Measurements from ENCODE around the gene MGST3. TPM values are rescaled to one million over a fixed set of nuclear protein-coding genes. Genes with fewer than 3 reads are reported as not detected.
"Not testable (repeated sequence)": the region's sequence is repeated elsewhere in the genome, so short reads cannot be mapped to it uniquely, and the experiment has no call there.

MGST3 gene
- total and polyA plus RNA-seq, 7 experiments from 2014 or later = 21.4 to 119 (median 54.9) TPM

DNA sequence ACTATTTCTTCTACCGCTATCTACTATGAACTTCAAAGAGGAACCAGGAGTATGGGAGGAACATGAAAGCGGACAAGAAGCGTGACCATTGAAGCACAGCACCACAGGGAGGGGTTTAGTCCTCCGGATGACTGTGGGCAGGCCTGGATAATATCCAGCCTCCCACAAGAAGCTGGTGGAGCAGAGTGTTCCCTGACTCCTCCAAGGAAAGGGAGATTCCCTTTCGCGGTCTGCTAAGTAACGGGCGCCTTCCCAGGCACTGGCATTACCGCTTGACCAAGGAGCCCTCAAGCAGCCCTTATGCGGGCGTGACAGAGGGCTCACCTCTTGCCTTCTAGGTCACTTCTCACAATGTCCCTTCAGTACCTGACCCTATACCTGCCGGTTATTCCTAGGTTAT lies 24.4 kb upstream of the MGST3 start:
- intact Hi-C loops (cut with micrococcal nuclease); H3K36me3 ChIP-seq (ENCODE audit: control insufficient read depth in 2 of 3, insufficient read depth in 3 of 3, low read length in 3 of 3); H3K27ac ChIP-seq (ENCODE audit: low read depth, low read length); H3K4me1 Mint-ChIP-seq; H3K4me3 Mint-ChIP-seq; H3K36me3 Mint-ChIP-seq; H3K27ac Mint-ChIP-seq; H3K9me3 Mint-ChIP-seq; H3K4me1 ChIP-seq (ENCODE audit: control insufficient read depth in 2 of 2, insufficient read depth in 2 of 2, low read length in 2 of 2); H3K4me3 ChIP-seq (ENCODE audit: low read length); CTCF ChIA-PET; POLR2A ChIA-PET; ATAC-seq; DNase-seq; H3K9me3 ChIP-seq (ENCODE audit: control insufficient read depth in 2 of 3, low read length in 3 of 3); H3K27me3 ChIP-seq (ENCODE audit: control insufficient read depth in 2 of 2, insufficient read depth in 2 of 2, low read length in 2 of 2): not testable (repeated sequence)
- H3K27me3 Mint-ChIP-seq = peaks cover 4 to 23% (median 18%) of the 10 kb centered on the region in 5 donors

DNA sequence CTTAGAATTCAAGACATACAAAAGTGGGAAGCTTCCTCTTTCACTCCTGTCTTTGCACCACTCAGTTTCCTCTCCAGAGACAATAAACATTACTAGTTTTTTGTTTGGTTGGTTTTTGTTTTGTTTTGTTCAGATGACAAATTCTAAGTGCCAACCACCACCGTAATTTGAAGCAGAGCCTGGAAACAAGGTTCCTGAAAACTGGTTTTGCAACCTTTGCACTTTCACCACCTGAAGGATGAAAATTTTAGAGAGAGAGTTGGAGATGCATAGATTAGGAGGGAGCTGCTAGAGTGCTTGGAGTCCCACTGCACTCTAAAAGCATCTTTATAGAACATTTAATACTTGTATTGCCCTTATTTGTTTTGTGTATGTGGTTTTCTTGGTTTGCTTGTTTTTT lies 20.2 kb upstream of the MGST3 start:
- Histone ChIP-seq H3K4me1 (ENCODE audit: control insufficient read depth in 2 of 2, insufficient read depth in 2 of 2, low read length in 2 of 2) (no peaks in the 10 kb centered on the region), H3K27ac (ENCODE audit: low read depth, low read length) (no peak overlapping the region), H3K36me3 (ENCODE audit: control insufficient read depth in 2 of 3, insufficient read depth in 3 of 3, low read length in 3 of 3) (no peaks in the 10 kb centered on the region), H3K27me3 (ENCODE audit: control insufficient read depth in 2 of 2, insufficient read depth in 2 of 2, low read length in 2 of 2) (peaks cover 0 to 2% of the 10 kb centered on the region in 2 donors), H3K9me3 (ENCODE audit: control insufficient read depth in 2 of 3, low read length in 3 of 3) (no peaks in the 10 kb centered on the region), H3K4me3 (ENCODE audit: low read length) (no peak overlapping the region)
- Mint-ChIP-seq H3K4me1 (no peaks in the 10 kb centered on the region), H3K36me3 (peaks cover 0 to 5% (median 0%) of the 10 kb centered on the region in 5 donors), H3K4me3 (no peak overlapping the region), H3K9me3 (peaks cover 0 to 19% (median 4%) of the 10 kb centered on the region in 11 donors), H3K27me3 (peaks cover 14 to 41% (median 32%) of the 10 kb centered on the region in 5 donors), H3K27ac (no peak overlapping the region)
- no peak for DNase-seq
- intact Hi-C loops (cut with micrococcal nuclease) = no loop called here
- POLR2A ChIA-PET = no interaction called here
- no peak for ATAC-seq
- CTCF ChIA-PET = no interaction called here

DNA sequence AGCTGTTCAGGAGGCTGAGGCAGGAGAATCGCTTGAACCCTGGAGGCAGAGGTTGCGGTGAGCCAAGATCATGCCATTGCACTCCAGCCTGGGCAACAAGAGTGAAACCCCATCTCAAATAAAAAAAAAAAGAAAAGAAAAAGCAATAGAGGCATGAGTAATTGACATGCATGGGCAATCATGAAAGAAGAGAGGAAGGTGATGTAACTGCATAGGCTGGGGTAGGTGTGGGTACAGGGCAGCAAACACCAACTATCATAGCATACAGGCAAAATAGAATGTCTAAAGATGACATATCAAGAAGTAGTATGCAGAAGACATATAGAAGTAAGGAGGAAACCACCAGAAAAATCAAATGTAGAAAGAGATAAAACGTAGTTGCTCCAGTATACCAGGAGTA lies 19.0 kb upstream of the MGST3 start:
- no peaks in the 10 kb centered on the region for H3K9me3 ChIP-seq (ENCODE audit: control insufficient read depth in 2 of 3, low read length in 3 of 3)
- DNase-seq (no peak), ATAC-seq (no peak)
- Mint-ChIP-seq H3K4me1 (no peaks in the 10 kb centered on the region), H3K27ac (no peak overlapping the region), H3K27me3 (peaks cover 18 to 44% (median 30%) of the 10 kb centered on the region in 5 donors), H3K4me3 (no peak overlapping the region), H3K9me3 (peaks cover 0 to 19% (median 4%) of the 10 kb centered on the region in 11 donors), H3K36me3 (peaks cover 0 to 5% (median 0%) of the 10 kb centered on the region in 5 donors)
- POLR2A ChIA-PET = no interaction called here
- no peak overlapping the region for H3K4me3 ChIP-seq (ENCODE audit: low read length)
- H3K4me1 ChIP-seq (ENCODE audit: control insufficient read depth in 2 of 2, insufficient read depth in 2 of 2, low read length in 2 of 2) = no peaks in the 10 kb centered on the region
- peaks cover 0 to 2% of the 10 kb centered on the region in 2 donors for H3K27me3 ChIP-seq (ENCODE audit: control insufficient read depth in 2 of 2, insufficient read depth in 2 of 2, low read length in 2 of 2)
- no peak overlapping the region for H3K27ac ChIP-seq (ENCODE audit: low read depth, low read length)
- CTCF ChIA-PET = interaction anchor here (1.1 kb wide), 1 partner anchor 9 kb away, joined by 3 read pairs; no protein-coding TSS in a partner anchor
- intact Hi-C loops (cut with micrococcal nuclease) = no loop called here
- H3K36me3 ChIP-seq (ENCODE audit: control insufficient read depth in 2 of 3, insufficient read depth in 3 of 3, low read length in 3 of 3) = no peaks in the 10 kb centered on the region

DNA sequence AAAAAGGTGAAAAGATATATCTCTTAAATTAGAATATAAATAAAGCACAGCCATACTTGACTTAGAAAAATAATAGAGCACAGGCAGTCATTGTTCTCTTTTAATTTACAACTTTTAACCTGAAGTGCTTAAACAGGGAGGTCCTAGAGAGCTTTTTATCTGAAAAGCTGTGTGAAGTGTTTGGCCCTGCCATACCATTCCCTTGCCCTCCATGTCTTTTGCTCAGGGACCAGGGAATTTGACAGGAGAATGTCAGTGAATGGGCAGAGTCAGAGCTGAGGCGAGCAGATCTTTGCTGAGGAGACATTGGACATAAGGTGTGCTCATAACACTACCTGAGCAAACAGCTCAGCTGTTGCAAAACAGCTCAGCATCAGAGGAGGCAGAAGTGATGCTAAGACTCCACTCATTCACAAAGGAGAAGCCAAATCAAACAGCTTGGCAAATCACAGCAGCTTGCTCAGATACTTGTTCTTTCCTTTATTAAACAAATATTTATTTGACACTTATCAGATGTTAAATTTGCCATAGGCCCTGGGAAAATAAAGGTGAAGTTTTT lies 14.9 kb upstream of the MGST3 start:
- DNase-seq (no peak), ATAC-seq (no peak)
- Mint-ChIP-seq H3K27me3 (peaks cover 19 to 57% (median 32%) of the 10 kb centered on the region in 5 donors), H3K27ac (no peak overlapping the region), H3K9me3 (peaks cover 0 to 19% (median 5%) of the 10 kb centered on the region in 11 donors), H3K36me3 (peaks cover 0 to 5% (median 0%) of the 10 kb centered on the region in 5 donors), H3K4me3 (no peak overlapping the region), H3K4me1 (no peaks in the 10 kb centered on the region)
- Histone ChIP-seq H3K4me3 (ENCODE audit: low read length) (no peak overlapping the region), H3K9me3 (ENCODE audit: control insufficient read depth in 2 of 3, low read length in 3 of 3) (no peaks in the 10 kb centered on the region), H3K27ac (ENCODE audit: low read depth, low read length) (no peak overlapping the region), H3K36me3 (ENCODE audit: control insufficient read depth in 2 of 3, insufficient read depth in 3 of 3, low read length in 3 of 3) (no peaks in the 10 kb centered on the region), H3K4me1 (ENCODE audit: control insufficient read depth in 2 of 2, insufficient read depth in 2 of 2, low read length in 2 of 2) (no peaks in the 10 kb centered on the region), H3K27me3 (ENCODE audit: control insufficient read depth in 2 of 2, insufficient read depth in 2 of 2, low read length in 2 of 2) (peaks cover 0 to 2% of the 10 kb centered on the region in 2 donors)
- ChIA-PET POLR2A (interaction anchor here (0.7 kb wide), 1 partner anchor 90 kb away, joined by 3 read pairs; no protein-coding TSS in a partner anchor), CTCF (no interaction called here)
- intact Hi-C loops (cut with micrococcal nuclease) = no loop called here

DNA sequence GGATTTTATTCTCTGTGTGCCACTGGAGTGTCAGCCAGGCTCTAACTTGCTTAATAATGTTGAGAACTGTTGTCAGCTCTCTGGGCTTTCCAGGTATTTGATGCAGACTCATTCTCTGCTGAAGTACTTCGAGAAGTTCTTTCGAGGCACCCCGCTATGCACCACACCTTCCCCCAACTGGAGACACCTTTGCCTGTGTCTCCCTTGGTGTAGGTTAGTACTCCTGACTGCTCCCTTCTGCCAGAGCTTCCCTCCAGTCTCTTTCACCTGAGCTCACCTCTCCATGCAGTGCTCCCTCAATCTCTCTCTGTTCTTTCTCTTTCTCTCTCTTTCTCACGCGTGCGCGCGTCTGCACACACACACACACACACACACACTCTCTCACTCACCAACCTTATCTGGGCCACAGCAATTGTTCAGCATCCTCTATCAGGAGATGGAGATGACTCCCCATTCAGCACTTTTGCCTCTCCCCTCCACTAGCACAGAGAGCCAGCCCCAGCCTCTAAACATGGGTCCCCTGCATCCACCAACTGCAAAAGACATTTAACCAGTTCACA lies 14.0 kb upstream of the MGST3 start:
- Histone ChIP-seq H3K36me3 (ENCODE audit: control insufficient read depth in 2 of 3, insufficient read depth in 3 of 3, low read length in 3 of 3) (no peaks in the 10 kb centered on the region), H3K27me3 (ENCODE audit: control insufficient read depth in 2 of 2, insufficient read depth in 2 of 2, low read length in 2 of 2) (no peaks in the 10 kb centered on the region), H3K9me3 (ENCODE audit: control insufficient read depth in 2 of 3, low read length in 3 of 3) (no peaks in the 10 kb centered on the region), H3K4me3 (ENCODE audit: low read length) (no peak overlapping the region), H3K27ac (ENCODE audit: low read depth, low read length) (no peak overlapping the region), H3K4me1 (ENCODE audit: control insufficient read depth in 2 of 2, insufficient read depth in 2 of 2, low read length in 2 of 2) (no peaks in the 10 kb centered on the region)
- ChIA-PET POLR2A (interaction anchor here (0.6 kb wide), 1 partner anchor 226 kb away, joined by 3 read pairs; no protein-coding TSS in a partner anchor), CTCF (no interaction called here)
- Mint-ChIP-seq H3K9me3 (peaks cover 0 to 19% (median 5%) of the 10 kb centered on the region in 11 donors), H3K4me3 (no peak overlapping the region), H3K36me3 (peaks cover 0 to 5% (median 0%) of the 10 kb centered on the region in 5 donors), H3K4me1 (no peaks in the 10 kb centered on the region), H3K27me3 (peaks cover 14 to 57% (median 23%) of the 10 kb centered on the region in 5 donors), H3K27ac (no peak overlapping the region)
- ATAC-seq (no peak), DNase-seq (no peak)
- intact Hi-C loops (cut with micrococcal nuclease) = no loop called here

- Mint-ChIP-seq H3K9me3 (peaks cover 0 to 6% (median 0%) of the 10 kb centered on the region in 11 donors), H3K4me3 (no peak overlapping the region), H3K27me3 (peaks cover 14 to 60% (median 15%) of the 10 kb centered on the region in 5 donors), H3K36me3 (no peaks in the 10 kb centered on the region), H3K27ac (no peak overlapping the region), H3K4me1 (no peaks in the 10 kb centered on the region)
- Histone ChIP-seq H3K4me1 (ENCODE audit: control insufficient read depth in 2 of 2, insufficient read depth in 2 of 2, low read length in 2 of 2) (no peaks in the 10 kb centered on the region), H3K9me3 (ENCODE audit: control insufficient read depth in 2 of 3, low read length in 3 of 3) (no peaks in the 10 kb centered on the region), H3K4me3 (ENCODE audit: low read length) (no peak overlapping the region), H3K36me3 (ENCODE audit: control insufficient read depth in 2 of 3, insufficient read depth in 3 of 3, low read length in 3 of 3) (no peaks in the 10 kb centered on the region), H3K27ac (ENCODE audit: low read depth, low read length) (no peak overlapping the region), H3K27me3 (ENCODE audit: control insufficient read depth in 2 of 2, insufficient read depth in 2 of 2, low read length in 2 of 2) (no peaks in the 10 kb centered on the region)
- CTCF ChIA-PET = no interaction called here
- POLR2A ChIA-PET = no interaction called here
- intact Hi-C loops (cut with micrococcal nuclease) = no loop called here
- no peak for ATAC-seq
- DNase-seq = no peak
These were observed 11.3 kb upstream of the MGST3 start for GRCh38 chr1:165619647-165620151.

GRCh38 chr1:165623624-165624023 lies 7.4 kb upstream of the MGST3 start:
- Histone ChIP-seq H3K4me1 (ENCODE audit: control insufficient read depth in 2 of 2, insufficient read depth in 2 of 2, low read length in 2 of 2) (no peaks in the 10 kb centered on the region), H3K36me3 (ENCODE audit: control insufficient read depth in 2 of 3, insufficient read depth in 3 of 3, low read length in 3 of 3) (no peaks in the 10 kb centered on the region), H3K27ac (ENCODE audit: low read depth, low read length) (no peak overlapping the region), H3K9me3 (ENCODE audit: control insufficient read depth in 2 of 3, low read length in 3 of 3) (no peaks in the 10 kb centered on the region), H3K27me3 (ENCODE audit: control insufficient read depth in 2 of 2, insufficient read depth in 2 of 2, low read length in 2 of 2) (no peaks in the 10 kb centered on the region), H3K4me3 (ENCODE audit: low read length) (no peak overlapping the region)
- DNase-seq = no peak
- Mint-ChIP-seq H3K4me1 (no peaks in the 10 kb centered on the region), H3K27me3 (peaks cover 0 to 40% (median 11%) of the 10 kb centered on the region in 5 donors), H3K4me3 (no peak overlapping the region), H3K36me3 (no peaks in the 10 kb centered on the region), H3K9me3 (peaks cover 0 to 2% (median 0%) of the 10 kb centered on the region in 11 donors), H3K27ac (no peak overlapping the region)
- POLR2A ChIA-PET = no interaction called here
- CTCF ChIA-PET = interaction anchor here (0.7 kb wide), 1 partner anchor 192 kb away, joined by 3 read pairs; no protein-coding TSS in a partner anchor
- intact Hi-C loops (cut with micrococcal nuclease) = no loop called here
- no peak for ATAC-seq
